ENCODE results near the gene POLDIP3.

POLDIP3 gene

GRCh38 chr22:42614312-42615091 lies at the start of gene POLDIP3:
POLDIP3 (minus strand) TSS chr22:42614883; CDS start chr22:42614857, 26 bp downstream.
- peak; percentile 98 for DNase-seq (ENCODE audit: low spot score)

GRCh38 chr22:42661985-42662831 lies 47.5 kb upstream of the POLDIP3 start:
- DNase-seq (ENCODE audit: low spot score) = peak; percentile 33

- DNase-seq (ENCODE audit: low spot score) = no peak
Measured at GRCh38 chr22:42656578-42656977, 41.9 kb upstream of the POLDIP3 start.

GRCh38 chr22:42655693-42656092 lies 41.0 kb upstream of the POLDIP3 start:
- no peak for DNase-seq (ENCODE audit: low spot score)

- no peak for DNase-seq (ENCODE audit: low spot score)
Measured at GRCh38 chr22:42654436-42655073, 39.9 kb upstream of the POLDIP3 start.

- no peak for DNase-seq (ENCODE audit: low spot score)
Measured at GRCh38 chr22:42653999-42654398, 39.3 kb upstream of the POLDIP3 start.

- DNase-seq (ENCODE audit: low spot score) = no peak
Measured at GRCh38 chr22:42651134-42651533, 36.5 kb upstream of the POLDIP3 start.

GRCh38 chr22:42649246-42650099 lies 34.8 kb upstream of the POLDIP3 start, which contains the start of gene CYB5R3:
CYB5R3 (minus strand) TSS chr22:42649392; CDS start chr22:42649315, 77 bp downstream.
- peak; percentile 77 for DNase-seq (ENCODE audit: low spot score)

GRCh38 chr22:42648368-42649245 lies 33.9 kb upstream of the POLDIP3 start:
- DNase-seq (ENCODE audit: low spot score) = peak; percentile 27

- DNase-seq (ENCODE audit: low spot score) = no peak
Measured at GRCh38 chr22:42648017-42648367, 33.3 kb upstream of the POLDIP3 start.

- DNase-seq (ENCODE audit: low spot score) = no peak
Measured at GRCh38 chr22:42646569-42647525, 32.2 kb upstream of the POLDIP3 start.

- no peak for DNase-seq (ENCODE audit: low spot score)
Measured at GRCh38 chr22:42645938-42646568, 31.4 kb upstream of the POLDIP3 start.

- no peak for DNase-seq (ENCODE audit: low spot score)
Measured at GRCh38 chr22:42645341-42645937, 30.8 kb upstream of the POLDIP3 start.

GRCh38 chr22:42644422-42645340 lies 30.0 kb upstream of the POLDIP3 start:
- no peak for DNase-seq (ENCODE audit: low spot score)

- DNase-seq (ENCODE audit: low spot score) = no peak
Measured at GRCh38 chr22:42643634-42644421, 29.1 kb upstream of the POLDIP3 start.

- DNase-seq (ENCODE audit: low spot score) = no peak
Measured at GRCh38 chr22:42642806-42643633, 28.3 kb upstream of the POLDIP3 start.
